A673 (cell line): ENCODE results near the gene FBN1. TPM values are rescaled to one million over a fixed set of nuclear protein-coding genes. Genes with fewer than 3 reads are reported as not detected.

Experiments
- BruUV-seq: library from RNA; stranded (reverse); fragments of 400-500 nt; replicated peaks from 2 replicates; lab custom pipeline; 2021; lab: Mats Ljungman, UMichigan
- CTCF ChIA-PET: fragments of 300-600 bp; sonication (Branson Sonifier 250); formaldehyde crosslinking; loops from one replicate; lab custom pipeline; 2022; ENCODE audit warnings: antibody characterized with exemption; lab: Charles Lee
- POLR2A ChIA-PET: fragments of 300-600 bp; sonication (Branson Sonifier 250); formaldehyde crosslinking; loops from one replicate; lab custom pipeline; 2022; ENCODE audit warnings: antibody characterized with exemption; ENCODE audit not compliant: low non-redundant PET; lab: Charles Lee
- DNase-seq: peaks from one replicate; pipeline ENCODE4 v3.0.0-alpha.2; 2015; ENCODE audit warnings: low spot score
- H3K27ac ChIP-seq: fragments of 200-600 bp; sonication (generic); 2 replicates; pipeline ENCODE4 v1.5.1; 2016; ENCODE audit warnings: mixed run types, low read depth, mild to moderate bottlenecking, mixed read lengths, antibody characterized with exemption, low read length; ENCODE audit not compliant: poor library complexity, severe bottlenecking
- H3K27me3 ChIP-seq: fragments of 200-600 bp; sonication (generic); replicated peaks from 2 replicates; pipeline ENCODE4 v1.6.1; 2017; ENCODE audit warnings: mixed run types, low read depth, mild to moderate bottlenecking, mixed read lengths, antibody characterized with exemption, low read length; ENCODE audit not compliant: insufficient read depth, poor library complexity
- H3K36me3 ChIP-seq: fragments of 200-600 bp; sonication (generic); 2 replicates; pipeline ENCODE4 v1.6.1; 2016; ENCODE audit warnings: mixed run types, mild to moderate bottlenecking, mixed read lengths, antibody characterized with exemption, low read length; ENCODE audit not compliant: insufficient read depth, poor library complexity, severe bottlenecking
- H3K4me1 ChIP-seq: fragments of 200-600 bp; sonication (generic); 2 replicates; pipeline ENCODE4 v1.6.1; 2017; ENCODE audit warnings: mixed run types, mild to moderate bottlenecking, mixed read lengths, antibody characterized with exemption, low read length; ENCODE audit not compliant: insufficient read depth, poor library complexity, severe bottlenecking
- H3K4me3 ChIP-seq: fragments of 200-600 bp; sonication (generic); 2 replicates; pipeline ENCODE4 v1.5.1; 2016; ENCODE audit warnings: low read depth, mixed run types, mild to moderate bottlenecking, mixed read lengths, low read length; ENCODE audit not compliant: poor library complexity, severe bottlenecking
- H3K9me3 ChIP-seq: fragments of 200-600 bp; sonication (generic); 2 replicates; pipeline ENCODE4 v1.6.1; 2016; ENCODE audit warnings: mixed run types, low read depth, mild to moderate bottlenecking, mixed read lengths, antibody characterized with exemption, low read length; ENCODE audit not compliant: poor library complexity, severe bottlenecking
- EZH2 ChIP-seq: fragments of 200-600 bp; sonication (generic); IDR thresholded peaks from 2 replicates; pipeline ENCODE4 v1.6.1; 2017; ENCODE audit warnings: borderline replicate concordance, low read depth, mild to moderate bottlenecking, mixed read lengths, antibody characterized with exemption, low read length; ENCODE audit not compliant: poor library complexity, severe bottlenecking
- intact Hi-C: fragments of 100-400 bp; cut with micrococcal nuclease; formaldehyde crosslinking; loops from one replicate; pipeline ENCODE4 v1.10.0; 2022; ENCODE audit not compliant: unreplicated experiment
- total RNA-seq: library from RNA; stranded (reverse); gene quantifications from 2 replicates; pipeline ENCODE4 v1.2.3, GENCODE V29; 2021
- TF ChIP-seq, protein P1 (sequence below): fragments of 300-800, 200-600 bp; sonication (generic); conservative IDR thresholded peaks from 2 replicates; pipeline ENCODE4 v1.5.1; 2017; ENCODE audit warnings: low read depth, mild to moderate bottlenecking, antibody characterized with exemption, low read length, moderate library complexity, mixed read lengths

The FBN1 gene
- total RNA-seq, 1 experiment from 2014 or later, result 25.4 TPM

GRCh38 chr15:48677821-48678220, 32.3 kb upstream of the FBN1 start:
- POLR2A ChIA-PET, result no interaction called here
- TF ChIP-seq, protein P1, sequence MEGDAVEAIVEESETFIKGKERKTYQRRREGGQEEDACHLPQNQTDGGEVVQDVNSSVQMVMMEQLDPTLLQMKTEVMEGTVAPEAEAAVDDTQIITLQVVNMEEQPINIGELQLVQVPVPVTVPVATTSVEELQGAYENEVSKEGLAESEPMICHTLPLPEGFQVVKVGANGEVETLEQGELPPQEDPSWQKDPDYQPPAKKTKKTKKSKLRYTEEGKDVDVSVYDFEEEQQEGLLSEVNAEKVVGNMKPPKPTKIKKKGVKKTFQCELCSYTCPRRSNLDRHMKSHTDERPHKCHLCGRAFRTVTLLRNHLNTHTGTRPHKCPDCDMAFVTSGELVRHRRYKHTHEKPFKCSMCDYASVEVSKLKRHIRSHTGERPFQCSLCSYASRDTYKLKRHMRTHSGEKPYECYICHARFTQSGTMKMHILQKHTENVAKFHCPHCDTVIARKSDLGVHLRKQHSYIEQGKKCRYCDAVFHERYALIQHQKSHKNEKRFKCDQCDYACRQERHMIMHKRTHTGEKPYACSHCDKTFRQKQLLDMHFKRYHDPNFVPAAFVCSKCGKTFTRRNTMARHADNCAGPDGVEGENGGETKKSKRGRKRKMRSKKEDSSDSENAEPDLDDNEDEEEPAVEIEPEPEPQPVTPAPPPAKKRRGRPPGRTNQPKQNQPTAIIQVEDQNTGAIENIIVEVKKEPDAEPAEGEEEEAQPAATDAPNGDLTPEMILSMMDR, result no peak
- TF ChIP-seq EZH2, result no peak

GRCh38 chr15:48675436-48675835, 29.9 kb upstream of the FBN1 start:
- ChIA-PET POLR2A (no interaction called here), CTCF (no interaction called here)
- no TSS peak for BruUV-seq
- Histone ChIP-seq H3K4me1 (no peaks in the 10 kb centered on the region), H3K27ac (no peak overlapping the region), H3K27me3 (no peaks in the 10 kb centered on the region), H3K4me3 (no peak overlapping the region), H3K9me3 (no peaks in the 10 kb centered on the region), H3K36me3 (no peaks in the 10 kb centered on the region)
- no peak for DNase-seq
- TF ChIP-seq, protein P1, result no peak
- no peak for TF ChIP-seq EZH2
- intact Hi-C loops, result no loop called here

More at GRCh38 chr15:48677821-48678220, 32.3 kb upstream of the FBN1 start:
- DNase-seq, result no peak
- H3K36me3 ChIP-seq, result no peaks in the 10 kb centered on the region
- H3K27ac ChIP-seq, result no peak overlapping the region
- intact Hi-C loops, result no loop called here
- no TSS peak for BruUV-seq
- H3K9me3 ChIP-seq, result no peaks in the 10 kb centered on the region
- CTCF ChIA-PET, result no interaction called here
- H3K4me3 ChIP-seq, result no peak overlapping the region
- no peaks in the 10 kb centered on the region for H3K27me3 ChIP-seq
- no peaks in the 10 kb centered on the region for H3K4me1 ChIP-seq

- no peak for DNase-seq
- Histone ChIP-seq H3K36me3 (no peaks in the 10 kb centered on the region), H3K27me3 (no peaks in the 10 kb centered on the region), H3K9me3 (no peaks in the 10 kb centered on the region), H3K4me3 (no peak overlapping the region), H3K4me1 (no peaks in the 10 kb centered on the region), H3K27ac (no peak overlapping the region)
- POLR2A ChIA-PET, result no interaction called here
- TF ChIP-seq, protein P1, result no peak
- TF ChIP-seq EZH2, result no peak
- intact Hi-C loops, result no loop called here
- BruUV-seq, result no TSS peak
- CTCF ChIA-PET, result no interaction called here
Measured at GRCh38 chr15:48674876-48675275, 29.4 kb upstream of the FBN1 start.
